ENCODE results near the gene P4HA3.
A peak's percentile ranks its signal among the peaks of the same experiment; 100 is the strongest.

P4HA3 gene

DNA sequence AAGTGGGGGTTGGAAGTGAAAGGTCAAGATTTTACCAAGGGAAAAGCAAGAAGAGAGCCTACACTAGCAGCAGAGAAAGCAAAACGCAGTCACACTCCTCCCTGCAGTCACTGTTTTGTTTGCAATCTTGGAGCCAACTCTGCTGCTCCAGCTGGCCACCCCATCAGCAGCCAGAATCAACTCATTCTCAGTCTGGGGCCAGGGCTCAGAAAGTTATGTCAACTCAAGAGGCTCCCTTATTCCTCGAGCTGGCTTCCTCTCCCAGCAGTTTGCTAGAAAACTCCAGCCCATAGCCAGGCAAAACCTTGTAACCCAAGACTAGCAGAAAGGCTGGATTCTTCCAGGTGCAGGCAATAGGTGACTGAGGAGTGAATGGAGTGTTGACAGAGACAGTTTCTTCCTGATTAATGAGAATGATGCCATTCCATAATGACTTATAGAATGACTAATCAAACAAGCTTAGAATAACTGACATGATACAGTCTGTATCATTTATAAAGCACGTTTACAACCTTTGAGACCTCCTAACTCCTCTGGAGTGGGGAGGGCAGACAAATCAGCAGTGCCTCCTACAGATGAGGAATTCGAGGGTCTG lies 53.4 kb downstream of the P4HA3 start:
- no peak for FAIRE-seq

DNA sequence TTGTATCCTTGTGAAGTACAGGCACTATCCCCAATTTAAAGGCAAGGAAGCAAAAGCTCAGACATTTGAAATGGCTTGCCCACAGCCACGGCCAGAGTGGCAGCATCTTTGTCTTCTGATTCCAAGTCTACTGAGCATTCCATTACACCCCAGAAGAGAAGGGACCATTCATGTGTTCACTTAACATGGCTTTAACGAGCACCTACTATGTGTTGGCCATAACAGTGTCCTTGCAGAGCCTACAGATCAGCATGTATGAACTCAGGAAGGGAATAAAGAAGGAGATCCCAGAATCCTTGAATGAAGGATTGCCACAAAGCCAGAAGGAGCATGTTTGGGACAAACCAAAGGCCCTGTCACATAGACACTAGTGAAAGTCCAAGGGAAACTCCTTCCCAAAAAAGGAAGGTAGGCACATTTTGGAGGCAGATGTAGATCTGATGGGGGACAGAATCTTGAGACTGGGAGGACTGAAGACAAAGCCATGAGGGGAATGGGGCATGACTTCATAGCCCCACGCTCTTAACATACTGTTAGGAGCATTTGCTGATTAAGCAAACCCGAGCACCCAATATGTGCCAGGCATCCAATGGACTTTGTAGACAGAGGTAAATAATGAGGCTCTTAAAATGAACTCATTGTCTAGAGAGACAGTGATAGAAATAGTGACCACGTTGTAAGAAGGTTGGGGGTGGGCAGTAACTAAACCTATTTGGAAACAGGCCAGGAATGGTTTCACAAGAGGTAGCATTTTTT lies 54.9 kb downstream of the P4HA3 start:
- no peak for FAIRE-seq

DNA sequence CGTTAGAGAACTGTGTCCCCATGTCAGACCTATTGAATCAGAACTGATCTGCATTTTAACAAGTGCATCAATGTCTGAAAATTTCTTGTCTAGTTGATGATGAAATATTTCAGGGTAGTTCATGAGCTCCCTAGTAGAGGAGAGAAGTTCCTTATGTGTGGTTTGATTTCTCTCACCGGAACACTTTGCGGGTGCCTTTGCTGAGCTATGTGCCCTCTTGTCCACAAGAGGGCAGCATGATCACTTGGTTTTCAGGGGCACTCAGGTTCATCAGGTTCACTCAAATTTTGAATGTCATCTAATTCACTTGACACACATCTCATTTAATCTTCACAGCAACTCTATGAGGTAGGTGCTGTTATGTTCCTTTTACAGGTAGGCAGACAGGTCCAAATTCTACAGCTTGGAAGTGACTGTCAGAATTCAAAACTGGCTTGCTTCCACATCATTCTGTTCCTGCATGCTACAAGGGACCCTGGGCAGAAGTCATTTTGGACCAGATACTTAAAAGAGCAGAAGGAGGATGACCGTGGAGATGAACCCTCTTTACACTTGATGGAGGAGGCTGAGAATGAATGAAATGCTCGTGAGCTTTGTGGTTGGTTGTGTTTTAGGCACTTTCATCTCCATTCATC lies 55.6 kb downstream of the P4HA3 start:
- peak; percentile 89 for FAIRE-seq

DNA sequence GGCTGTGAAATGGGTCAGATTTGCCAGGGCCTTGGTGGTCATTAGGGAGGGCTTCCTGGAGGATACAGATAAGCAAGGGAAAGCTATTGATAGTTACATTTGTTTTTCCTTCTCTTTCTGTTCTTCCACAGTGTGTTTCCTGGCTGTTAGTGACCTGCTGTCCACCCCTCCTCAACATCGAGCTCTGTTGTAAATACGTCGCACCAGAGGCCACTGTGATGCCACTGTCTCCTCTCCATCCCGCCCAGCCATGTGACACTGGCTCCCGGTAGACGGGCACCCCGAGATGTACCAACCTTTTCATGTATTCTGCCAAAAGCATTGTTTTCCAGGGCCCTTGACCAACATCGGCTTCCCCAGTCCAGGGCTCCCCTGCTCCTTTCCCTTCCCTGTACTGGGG lies 58.1 kb downstream of the P4HA3 start:
- FAIRE-seq = no peak

DNA sequence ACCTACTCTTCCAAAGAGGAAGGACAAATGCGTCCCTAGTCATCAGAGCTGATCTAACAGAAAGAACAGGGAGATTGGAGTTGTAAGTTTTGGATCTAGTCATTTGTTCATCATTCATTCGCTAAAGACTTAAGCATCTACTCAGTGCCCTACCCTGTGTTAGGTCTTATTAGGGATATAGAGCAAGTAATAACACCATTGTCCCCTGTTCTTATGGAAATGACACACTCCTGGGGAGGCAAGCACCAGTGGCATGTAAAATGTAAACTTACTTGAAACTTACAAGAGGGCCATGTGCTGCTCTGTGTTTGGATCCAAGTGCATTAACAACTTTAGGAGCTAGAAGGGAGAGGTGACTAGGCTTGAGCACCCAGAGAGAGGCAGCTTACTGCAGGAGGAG lies 61.9 kb downstream of the P4HA3 start:
- no peak for FAIRE-seq

DNA sequence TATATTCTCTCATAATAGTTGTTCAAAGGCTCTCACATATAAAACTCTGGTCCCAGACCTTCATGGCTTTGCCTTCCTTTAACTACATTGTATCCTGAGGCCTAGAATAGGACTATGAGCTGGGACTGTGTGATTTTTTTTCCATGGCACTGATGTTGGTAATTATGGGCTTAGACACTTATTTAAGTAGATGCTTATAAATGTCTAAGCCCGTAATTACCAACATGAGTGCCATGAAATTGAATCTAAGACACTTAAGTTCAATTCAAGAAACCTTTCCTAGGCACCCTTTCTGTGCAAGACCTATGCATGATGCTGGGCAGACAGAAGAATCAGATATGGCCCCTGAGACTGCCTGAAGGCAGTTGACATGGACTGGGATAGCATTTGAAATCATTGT lies 63.0 kb downstream of the P4HA3 start:
- FAIRE-seq = no peak

DNA sequence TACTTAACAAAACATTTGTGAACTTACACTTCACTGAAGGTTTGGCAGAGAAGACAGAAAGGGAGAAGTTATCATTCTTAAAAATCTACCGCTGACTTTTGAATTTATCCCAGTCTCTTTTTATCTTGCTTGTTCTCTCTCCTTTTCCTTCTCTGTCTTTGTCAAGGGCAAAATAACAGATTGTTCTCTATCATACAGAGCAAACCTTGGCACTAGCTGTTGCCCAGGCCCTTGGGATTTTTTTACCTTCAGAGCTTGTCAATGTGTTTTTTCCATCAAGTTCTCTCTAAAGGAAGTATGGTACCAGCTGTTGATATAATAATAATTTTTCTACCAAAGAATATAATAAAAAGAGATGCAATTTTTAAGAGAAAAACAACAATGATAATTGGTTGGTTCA lies 73.2 kb downstream of the P4HA3 start:
- FAIRE-seq = no peak

DNA sequence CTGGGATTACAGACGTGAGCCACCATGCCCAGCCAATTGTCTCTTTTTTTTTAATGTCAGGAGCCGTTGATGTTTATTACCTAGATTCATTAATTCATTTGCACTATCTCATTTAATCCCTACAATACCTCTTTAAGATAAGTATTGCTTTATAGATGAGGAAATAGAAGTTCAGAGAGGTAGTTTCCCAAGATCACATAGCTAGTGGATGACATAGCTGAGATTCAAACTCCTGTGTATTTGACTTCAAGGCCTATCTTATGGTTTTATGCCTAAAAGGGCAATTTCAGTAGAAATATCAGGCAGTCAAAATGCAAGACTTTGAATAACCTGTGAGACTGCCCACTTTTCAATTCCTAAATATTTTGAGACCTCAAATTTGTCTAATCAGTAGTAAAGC lies 73.9 kb downstream of the P4HA3 start:
- no peak for FAIRE-seq

DNA sequence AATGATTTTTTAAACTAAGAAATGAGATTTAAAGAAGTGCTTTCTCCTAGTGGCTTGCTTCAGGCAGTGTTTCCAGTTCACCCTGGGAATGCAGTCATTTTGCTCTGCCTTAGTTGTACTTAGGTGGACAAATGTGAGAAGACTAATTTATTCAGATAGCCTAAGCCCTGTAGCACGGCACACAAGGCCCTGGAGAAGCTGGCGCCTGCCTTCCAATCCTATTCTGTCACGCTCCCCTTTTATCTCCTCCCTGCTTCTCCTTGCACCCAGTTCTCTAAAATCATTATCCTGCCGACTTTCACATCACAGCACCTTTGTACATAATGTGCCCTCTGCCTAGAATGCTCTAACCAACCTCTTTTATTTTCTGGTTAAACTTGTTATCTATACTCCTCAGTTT lies 76.3 kb downstream of the P4HA3 start:
- FAIRE-seq = no peak

DNA sequence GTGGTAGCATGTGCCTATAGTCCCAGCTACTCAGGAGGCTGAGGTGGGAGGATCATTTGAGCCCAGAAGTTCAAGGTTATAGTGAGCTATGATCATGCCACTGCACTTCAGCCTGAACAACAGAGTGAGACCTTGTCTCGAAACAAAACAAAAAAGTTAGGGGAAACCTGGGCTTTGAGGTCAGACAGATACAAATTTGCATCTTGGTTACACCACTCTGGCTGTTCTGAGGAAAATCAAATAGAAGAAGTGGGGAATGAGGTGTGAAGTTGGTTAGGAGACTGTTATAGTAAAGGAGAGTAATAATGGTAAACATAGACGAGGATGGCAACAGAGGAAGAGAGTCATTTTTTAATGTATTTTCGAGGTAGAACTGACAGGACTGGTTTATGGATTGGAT lies 77.8 kb downstream of the P4HA3 start:
- FAIRE-seq = no peak

DNA sequence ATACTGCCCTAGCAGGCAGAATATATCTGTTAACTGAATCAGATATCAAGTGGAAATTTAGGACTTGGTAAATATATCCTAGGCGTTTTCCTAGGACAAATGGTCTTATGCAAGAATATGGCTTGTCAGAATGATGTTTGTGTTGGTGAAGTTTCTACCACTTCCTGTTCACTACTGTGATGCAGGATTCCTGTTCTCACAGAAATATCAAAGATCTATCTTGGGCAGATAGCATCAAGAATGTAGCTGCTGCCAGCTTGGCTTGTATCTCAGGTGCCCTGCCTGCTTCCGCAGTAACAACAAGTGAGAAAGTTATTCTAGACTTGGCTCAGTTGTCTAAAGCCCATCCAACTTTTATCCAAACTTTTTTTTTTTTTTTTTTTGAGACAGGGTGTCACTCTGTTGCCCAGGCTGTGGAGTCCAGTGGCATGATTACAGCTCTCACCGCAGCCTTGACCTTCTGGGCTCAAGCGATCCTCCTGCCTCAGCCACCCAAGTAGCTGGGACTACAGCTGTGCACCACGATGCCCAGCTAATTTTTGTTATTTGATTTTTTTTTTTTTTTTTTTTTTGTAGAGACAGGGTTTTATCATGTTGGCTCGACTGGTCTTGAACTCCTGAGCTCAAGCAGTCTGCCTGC lies 79.0 kb downstream of the P4HA3 start:
- FAIRE-seq = no peak

DNA sequence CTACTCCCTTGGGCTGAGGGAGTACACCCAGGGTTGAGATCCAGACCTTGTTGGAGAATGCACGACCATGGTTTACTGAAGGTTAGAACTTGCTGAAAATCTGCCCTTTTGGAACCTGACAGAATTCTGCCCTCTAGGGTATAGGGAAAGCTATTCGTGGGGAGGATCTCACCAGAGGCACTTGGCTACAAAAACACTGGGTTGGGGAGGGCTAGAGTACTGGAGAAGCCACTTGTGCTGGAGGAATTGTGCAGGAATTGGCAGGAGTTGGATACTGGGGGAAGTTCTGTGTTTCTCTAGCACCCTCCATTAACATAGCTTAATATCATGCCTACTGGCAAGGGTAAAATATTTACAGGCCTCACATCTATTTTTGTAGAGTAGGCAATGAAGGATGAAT lies 84.5 kb downstream of the P4HA3 start:
- no peak for FAIRE-seq

DNA sequence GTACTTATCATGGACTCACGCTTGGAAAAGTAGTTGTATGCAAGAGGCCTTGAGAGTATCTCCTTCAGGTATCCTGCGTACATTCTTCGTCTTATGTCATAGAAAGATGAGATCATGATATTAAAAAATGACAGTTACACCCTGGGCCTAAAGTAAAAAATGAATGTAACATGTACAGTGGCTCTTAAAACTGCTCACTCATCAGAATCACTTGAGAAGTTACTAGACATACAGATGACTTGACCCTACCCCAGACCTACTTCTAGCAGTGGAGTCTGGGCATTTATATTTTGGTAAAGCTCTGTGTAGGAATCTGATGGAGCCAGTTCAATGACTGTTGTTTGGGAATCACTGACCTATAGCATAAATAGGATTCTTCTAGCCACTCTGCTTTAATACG lies 85.9 kb downstream of the P4HA3 start:
- no peak for FAIRE-seq

DNA sequence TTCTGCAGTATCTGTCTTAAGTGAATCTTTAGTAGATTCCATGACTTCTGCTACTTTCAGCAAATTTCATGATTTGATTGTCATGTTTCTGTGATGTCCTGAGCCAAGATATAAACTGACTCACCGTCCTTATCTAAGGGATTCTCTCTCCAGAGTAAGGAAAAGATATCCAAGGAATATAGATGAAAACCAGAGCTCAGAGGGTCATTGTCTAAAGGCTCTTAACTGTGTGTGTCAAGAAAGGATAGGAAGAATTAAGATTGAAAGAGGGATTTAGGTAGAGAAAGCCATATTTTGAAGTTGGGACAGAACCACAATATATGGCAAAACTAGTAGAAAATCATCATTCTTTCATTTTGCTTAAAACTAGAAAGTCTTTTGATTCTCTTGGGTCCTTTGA lies 89.6 kb downstream of the P4HA3 start:
- FAIRE-seq = no peak

DNA sequence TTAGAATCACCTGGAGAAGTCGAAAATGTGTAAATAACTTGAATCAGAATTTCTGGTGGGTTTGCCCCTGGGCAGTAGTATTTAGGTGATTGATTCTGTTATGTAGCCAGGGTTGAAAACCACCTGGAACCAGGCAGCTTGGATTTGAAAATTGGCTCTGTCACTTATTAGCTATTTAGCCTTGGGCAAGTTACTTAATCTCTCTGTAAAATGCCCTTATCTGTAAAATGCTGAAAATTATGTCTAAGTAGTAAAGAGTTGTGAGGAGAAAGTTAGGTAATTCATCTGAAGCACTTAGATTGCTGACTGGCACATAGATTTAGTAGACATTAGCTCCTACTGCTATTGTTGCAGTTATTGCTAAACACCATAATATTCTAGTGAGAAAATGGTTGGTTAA lies 91.1 kb downstream of the P4HA3 start:
- FAIRE-seq = no peak
